ENCODE results near the gene SNED1. TPM values are rescaled to one million over a fixed set of nuclear protein-coding genes. Genes with fewer than 3 reads are reported as not detected.
A peak's percentile ranks its signal among the peaks of the same experiment; 100 is the strongest.

Gene SNED1
- total and polyA plus RNA-seq, 9 of the 15 experiments (the other 6 are each of a cell fraction or from before 2014, with no cell fraction given), result 0.03 to 0.07 (median 0.05) TPM; not detected in 5

- WGBS (ENCODE audit: insufficient coverage, low coverage, missing lambda C conversion rate), result 29% methylated on average over 14 of the region's 16 CpGs
- TF ChIP-seq CREM (IDR thresholded peaks at IDR 0.05; ENCODE audit: low read depth), result no peak
- peak; percentile 39; the same call in 1 of the 2 replicates for TF ChIP-seq NFIC (IDR thresholded peaks at IDR 0.05)
- Histone ChIP-seq H3K4me1 (replicated peaks in 1 of 2; ENCODE audit: control insufficient read depth in 2 of 2, insufficient read depth in 2 of 2, low read length in 2 of 2) (peaks cover 0 to 38% of the 10 kb centered on the region in 2 experiments; a peak in 2 of 5 replicates), H3K27ac (ENCODE audit: extremely low read depth, low read depth, low read length) (no peak overlapping the region), H3K79me2 (ENCODE audit: control insufficient read depth, insufficient read depth, low read length) (no peaks in the 10 kb centered on the region), H3K9me1 (ENCODE audit: control insufficient read depth, insufficient read depth, low read length) (no peaks in the 10 kb centered on the region), H3K4me2 (ENCODE audit: insufficient read depth, low read length) (no peak overlapping the region), H3K4me3 (no peak overlapping the region), H3K27me3 (ENCODE audit: control insufficient read depth in 2 of 2, insufficient read depth in 2 of 2, low read length in 2 of 2) (peaks cover 0 to 46% of the 10 kb centered on the region in 2 experiments; a peak in 2 of 5 replicates), H3K9me3 (replicated peaks; ENCODE audit: control insufficient read depth, insufficient read depth, low read depth, low read length) (no peaks in the 10 kb centered on the region), H3K36me3 (ENCODE audit: control insufficient read depth, insufficient read depth, low read length) (no peaks in the 10 kb centered on the region), H2AFZ (ENCODE audit: low read depth, low read length) (no peak overlapping the region), H3K9ac (ENCODE audit: insufficient read depth in 1 of 2, low read depth in 2 of 2, low read length in 2 of 2) (no peak overlapping the region), H4K20me1 (replicated peaks; ENCODE audit: control insufficient read depth, insufficient read depth, low read length) (peaks cover 5% of the 10 kb centered on the region)
- intact Hi-C loops (cut with micrococcal nuclease) (no loop called here), in situ Hi-C loops (cut with MboI) (no loop called here)
- DNase-seq (ENCODE audit: extremely low read depth in 1 of 4, low spot score in 3 of 4), result no peak
- FAIRE-seq, result no peak
- POLR2A ChIA-PET, result no interaction called here
- no peak for ATAC-seq
- CTCF ChIA-PET (ENCODE audit: low intra/inter-chr PET ratio), result no interaction called here
- no TSS peak for BruUV-seq (replicated peaks)
Observed at GRCh38 chr2:240997141-240997855, 1.1 kb upstream of the SNED1 start.

- 0% methylated on average over 1 of the region's 51 CpGs for WGBS (ENCODE audit: insufficient coverage, low coverage, missing lambda C conversion rate)
- FAIRE-seq, result no peak
- DNase-seq (ENCODE audit: extremely low read depth in 1 of 4, low spot score in 3 of 4), result no peak
- Histone ChIP-seq H3K79me2 (ENCODE audit: control insufficient read depth, insufficient read depth, low read length) (no peaks in the 10 kb centered on the region), H2AFZ (ENCODE audit: low read depth, low read length) (no peak overlapping the region), H3K4me2 (ENCODE audit: insufficient read depth, low read length) (no peak overlapping the region; the same call in 1 of the 2 replicates), H3K9ac (ENCODE audit: insufficient read depth in 1 of 2, low read depth in 2 of 2, low read length in 2 of 2) (peak overlapping the region in 1 of 2 experiments; percentile 76; a peak in 2 of 4 replicates), H3K36me3 (ENCODE audit: control insufficient read depth, insufficient read depth, low read length) (no peaks in the 10 kb centered on the region), H3K27ac (ENCODE audit: extremely low read depth, low read depth, low read length) (no peak overlapping the region), H3K9me3 (replicated peaks; ENCODE audit: control insufficient read depth, insufficient read depth, low read depth, low read length) (no peaks in the 10 kb centered on the region), H3K27me3 (ENCODE audit: control insufficient read depth in 2 of 2, insufficient read depth in 2 of 2, low read length in 2 of 2) (peaks cover 0 to 33% of the 10 kb centered on the region in 2 experiments; a peak in 2 of 5 replicates), H4K20me1 (replicated peaks; ENCODE audit: control insufficient read depth, insufficient read depth, low read length) (peaks cover 4% of the 10 kb centered on the region), H3K4me1 (replicated peaks in 1 of 2; ENCODE audit: control insufficient read depth in 2 of 2, insufficient read depth in 2 of 2, low read length in 2 of 2) (peaks cover 0 to 31% of the 10 kb centered on the region in 2 experiments; a peak in 2 of 5 replicates), H3K9me1 (ENCODE audit: control insufficient read depth, insufficient read depth, low read length) (no peaks in the 10 kb centered on the region), H3K4me3 (no peak overlapping the region)
- CTCF ChIA-PET (ENCODE audit: low intra/inter-chr PET ratio), result no interaction called here
- in situ Hi-C loops (cut with MboI) (no loop called here), intact Hi-C loops (cut with micrococcal nuclease) (no loop called here)
- BruUV-seq (replicated peaks), result no TSS peak
- POLR2A ChIA-PET, result interaction anchor here (0.6 kb wide), 1 partner anchor 22 kb away, joined by 3 read pairs; no protein-coding TSS in a partner anchor
- no peak; the same call in 2 of the 3 replicates for ATAC-seq
- TF ChIP-seq NFIC (IDR thresholded peaks at IDR 0.05) (no peak), HDAC2 (IDR thresholded peaks at IDR 0.05) (no peak), CBX8 (IDR thresholded peaks at IDR 0.05; ENCODE audit: borderline replicate concordance, extremely low read depth, low read depth, low read length, poor library complexity, severe bottlenecking) (no peak), BCLAF1 (IDR thresholded peaks at IDR 0.05; ENCODE audit: borderline replicate concordance in 1 of 2, control insufficient read depth in 1 of 2, low read depth in 2 of 2, low read length in 1 of 2) (no peak), SIN3B (IDR thresholded peaks at IDR 0.05; ENCODE audit: low read depth) (no peak), ZBTB43 (CRISPR knock-in tag; IDR thresholded peaks at IDR 0.05) (no peak), SREBF1 (IDR thresholded peaks at IDR 0.05; ENCODE audit: borderline replicate concordance, low read depth, low read length) (no peak), TRIM24 (IDR thresholded peaks at IDR 0.05) (no peak)
Observed at GRCh38 chr2:240998706-240998994, 232 bp downstream of the SNED1 start.
